DMS 273 (cell line): ENCODE results near the gene PURA.
A peak's percentile ranks its signal among the peaks of the same experiment; 100 is the strongest.

Experiments used
- DNase-seq: peaks from one replicate; lab custom pipeline; 2025; ENCODE audit not compliant: unreplicated experiment; lab: John Stamatoyannopoulos, UW

Gene PURA

DNA sequence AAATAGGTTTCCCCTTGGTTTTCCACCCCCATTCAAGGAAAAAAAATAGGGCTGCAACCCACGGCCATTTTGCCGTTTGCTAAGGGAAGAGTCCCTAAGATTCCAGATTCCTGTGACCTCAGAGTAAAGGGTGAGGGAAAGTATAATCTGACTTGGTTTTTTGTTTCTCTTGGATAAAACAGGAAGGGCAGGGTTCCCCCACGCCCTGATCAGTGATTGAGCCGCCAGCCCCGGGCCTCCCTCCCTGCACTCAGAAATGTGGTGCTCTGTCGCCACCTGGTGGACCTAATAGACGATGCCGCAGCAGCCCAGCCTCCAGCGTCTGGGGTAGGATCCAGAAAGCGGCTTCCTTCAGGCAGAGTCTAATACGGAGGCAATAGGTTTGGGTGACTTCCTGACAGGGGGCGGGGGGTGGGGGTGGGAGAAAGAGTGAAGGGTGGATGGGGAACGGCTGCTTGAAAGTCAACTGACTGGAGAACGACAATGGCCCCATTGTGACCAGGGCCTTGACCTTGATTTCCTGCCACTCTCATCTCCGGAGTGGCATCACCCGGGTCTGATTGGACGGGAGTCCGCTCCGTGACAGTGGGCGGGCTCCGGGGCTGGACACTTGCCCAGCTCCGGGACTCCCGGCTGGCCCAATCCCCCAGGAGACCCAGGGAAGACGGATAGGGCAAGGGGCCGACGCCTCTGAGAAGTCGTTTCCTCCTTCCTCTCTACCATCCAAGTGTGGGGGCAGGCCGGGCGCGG is 43.3 kb downstream of the PURA start:
- DNase-seq, result peak; percentile 94

DNA sequence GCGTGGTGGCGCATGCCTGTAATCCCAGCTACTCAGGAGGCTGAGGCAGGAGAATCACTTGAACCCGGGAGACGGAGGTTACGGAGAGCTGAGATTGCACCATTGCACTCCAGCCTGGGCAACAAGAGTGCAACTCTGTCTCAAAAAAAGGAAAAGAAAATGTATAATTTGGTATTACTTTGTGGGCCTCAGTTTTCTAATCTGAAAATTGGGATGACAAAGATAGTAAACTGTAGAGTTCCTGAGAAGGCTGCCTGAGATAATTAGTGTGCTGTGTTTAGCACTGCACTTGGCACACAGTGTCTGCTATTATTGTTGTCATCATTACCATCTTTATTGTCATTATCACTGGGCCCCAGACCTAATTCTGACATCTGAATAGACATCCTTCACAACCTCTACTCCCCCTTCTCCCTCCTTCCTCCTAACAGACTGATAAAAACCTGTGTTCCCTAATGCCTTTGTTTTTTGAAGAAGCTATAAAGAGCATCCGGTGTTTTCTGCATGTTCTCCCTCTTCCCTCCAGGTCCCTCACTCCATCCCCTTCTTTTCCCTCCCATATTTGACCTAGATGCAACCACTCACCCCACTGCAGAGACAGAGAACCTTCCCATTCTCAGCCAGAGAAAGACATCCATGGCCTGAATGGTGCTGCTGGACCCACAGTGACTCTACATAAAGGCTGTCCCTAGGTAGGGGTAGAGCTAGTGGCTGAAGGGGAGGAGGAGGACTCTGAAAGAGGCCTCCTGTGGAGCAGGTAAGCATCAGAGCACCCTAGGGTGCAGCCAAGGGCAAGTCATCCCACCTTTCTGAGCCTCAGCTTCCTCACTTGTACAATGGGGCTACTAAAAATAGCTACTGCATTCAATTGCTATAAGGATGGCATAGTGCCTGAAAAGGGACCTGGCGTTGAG is 45.4 kb downstream of the PURA start:
- DNase-seq, result no peak

DNA sequence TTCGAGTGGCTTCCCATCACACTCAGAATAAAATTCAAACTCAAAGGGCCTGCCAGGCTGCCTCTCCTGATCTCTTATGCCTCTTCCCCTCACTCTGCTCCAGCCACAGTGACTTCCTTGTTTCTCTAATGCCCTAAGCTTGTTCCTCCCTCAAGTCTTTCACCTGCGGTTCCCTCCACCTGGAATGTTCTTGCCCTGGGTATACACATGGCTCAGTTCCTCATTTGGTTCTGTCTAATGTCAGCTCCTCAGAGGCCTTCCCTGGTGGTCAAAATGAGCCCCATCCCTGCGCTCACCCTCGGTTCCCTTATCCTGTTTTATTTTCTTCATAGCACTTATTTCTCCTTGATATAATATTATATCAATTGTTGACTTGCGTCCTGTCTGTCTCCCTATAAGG is 48.4 kb downstream of the PURA start:
- no peak for DNase-seq

DNA sequence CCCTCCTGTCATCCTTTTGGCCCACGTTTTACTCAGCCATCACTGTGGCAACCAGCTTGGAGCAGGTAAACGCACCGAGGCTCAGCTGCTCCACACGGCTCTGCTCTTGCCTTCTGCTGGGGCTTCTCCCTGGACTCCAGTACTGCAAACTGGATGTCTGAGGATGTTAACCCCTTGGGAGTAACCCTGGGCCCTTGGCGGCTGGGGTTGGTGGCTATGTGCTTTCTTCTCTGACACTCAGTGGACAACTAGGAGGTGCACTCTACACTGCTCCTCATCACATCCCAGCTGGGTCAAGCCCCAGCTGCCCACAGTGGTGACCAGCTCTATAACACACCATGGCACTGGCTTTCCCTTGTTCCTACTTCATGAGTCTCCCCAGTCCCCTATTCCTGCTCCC is 48.9 kb downstream of the PURA start:
- no peak for DNase-seq

DNA sequence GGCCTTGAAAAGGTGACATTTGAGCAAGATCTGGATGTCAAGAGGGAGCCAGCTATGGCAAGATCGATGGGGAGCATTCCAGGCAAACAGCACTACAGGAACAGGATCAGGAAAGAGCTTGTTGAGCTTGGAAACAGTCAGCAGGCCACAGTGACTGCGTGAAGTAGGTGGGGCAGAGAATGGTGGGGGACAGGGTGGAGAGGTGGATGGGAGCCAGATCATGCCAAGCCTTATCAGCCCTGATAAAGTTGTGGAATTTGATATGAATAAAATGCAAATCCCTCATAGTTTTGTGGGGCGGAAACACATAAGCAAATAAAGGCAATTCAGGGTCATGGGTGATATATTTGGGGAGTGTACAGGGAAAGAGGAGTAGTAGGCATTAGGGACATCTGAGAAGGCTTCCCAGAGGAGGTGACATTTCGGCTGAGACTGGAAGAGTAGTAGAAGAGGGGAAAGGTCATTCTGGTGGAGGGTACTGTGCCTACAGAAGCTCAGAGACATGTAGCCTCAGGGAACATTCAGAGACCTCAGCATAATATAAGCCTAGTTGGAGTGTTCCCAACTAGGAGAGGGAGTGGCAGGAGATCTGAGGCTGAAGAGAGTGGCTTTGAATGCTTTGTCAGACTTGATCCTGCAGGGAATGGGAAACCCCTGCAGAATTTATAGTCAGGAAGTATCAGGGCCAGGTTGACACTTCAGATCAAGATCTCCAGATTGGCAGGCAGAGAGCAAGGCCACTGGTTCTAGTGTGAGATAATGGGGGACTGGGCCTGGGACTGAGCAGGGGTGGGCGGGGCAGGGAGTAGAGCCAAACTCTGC is 51.4 kb downstream of the PURA start:
- no peak for DNase-seq

DNA sequence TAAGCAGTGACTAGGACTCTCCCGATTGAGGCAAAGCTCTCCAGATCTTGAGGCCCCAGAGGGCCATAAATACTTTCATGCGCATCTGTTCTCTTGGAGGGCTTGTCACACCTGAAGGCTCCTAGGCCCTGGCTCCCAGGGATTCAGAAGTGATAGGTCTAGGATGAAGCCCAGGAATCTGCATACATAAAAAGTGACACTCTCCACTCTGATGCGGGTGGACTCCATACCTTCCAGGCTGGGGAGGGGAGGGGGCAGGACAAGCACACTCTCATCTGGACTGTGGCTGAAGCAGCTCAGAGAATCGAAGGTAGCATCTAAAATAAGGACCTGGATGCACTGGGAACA is 52.0 kb downstream of the PURA start:
- DNase-seq, result peak; percentile 38

DNA sequence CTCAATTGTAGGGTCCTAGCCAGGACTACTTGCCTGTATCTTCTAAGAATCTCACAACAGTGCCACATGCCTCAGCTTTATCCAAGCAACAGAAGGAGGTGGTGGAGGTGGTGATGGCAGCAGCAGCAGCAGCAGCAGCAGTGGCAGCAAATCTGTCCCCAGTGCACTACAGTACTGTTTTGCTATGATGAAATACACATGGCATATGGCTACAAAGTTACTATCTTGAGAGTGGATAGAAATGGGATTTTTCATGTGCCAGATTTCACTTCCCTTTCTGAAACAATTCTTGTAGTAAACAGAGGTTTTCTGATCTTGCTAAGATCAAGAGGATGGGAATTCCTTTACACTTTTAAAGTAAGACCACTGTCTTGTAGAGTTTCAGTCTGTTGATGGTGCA is 53.0 kb downstream of the PURA start:
- peak; percentile 37 for DNase-seq

DNA sequence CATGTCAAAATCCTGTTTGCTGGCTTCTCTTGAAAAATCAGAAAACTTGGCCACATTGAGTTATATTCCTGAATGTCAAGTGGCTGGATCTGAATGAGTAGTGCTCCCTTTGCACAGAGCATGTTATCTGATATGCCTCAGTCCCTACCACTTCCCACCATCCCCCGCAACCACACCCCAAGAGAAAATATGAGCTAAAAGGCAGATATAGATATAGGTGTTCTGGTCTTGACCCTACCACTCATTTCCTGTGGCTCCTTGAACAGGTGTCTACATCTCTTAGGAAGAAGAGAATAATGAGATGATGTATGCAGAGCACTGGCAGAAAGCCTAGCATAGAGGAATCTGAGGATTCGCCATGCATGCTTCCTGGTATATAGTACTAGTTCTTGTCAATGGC is 54.5 kb downstream of the PURA start:
- DNase-seq, result no peak

DNA sequence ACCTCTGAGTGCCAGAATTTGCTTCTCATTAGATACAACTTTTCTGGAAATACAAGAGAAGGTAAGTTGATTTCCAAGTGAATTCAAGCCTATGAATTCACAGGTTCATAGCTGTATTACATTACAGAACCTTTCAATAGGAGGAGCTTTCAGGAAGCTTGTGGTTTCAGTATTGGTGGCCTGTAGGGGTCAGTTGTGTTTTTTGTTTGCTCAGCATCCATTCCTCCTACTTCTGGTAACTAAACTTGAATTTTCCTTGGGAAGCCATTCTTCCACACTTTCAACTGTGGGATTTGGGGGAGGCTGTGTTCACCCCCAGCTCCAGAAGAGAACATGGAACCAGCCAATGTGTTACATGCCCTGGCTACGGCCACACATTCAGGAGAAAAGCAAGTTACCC is 55.5 kb downstream of the PURA start:
- DNase-seq, result peak; percentile 20

DNA sequence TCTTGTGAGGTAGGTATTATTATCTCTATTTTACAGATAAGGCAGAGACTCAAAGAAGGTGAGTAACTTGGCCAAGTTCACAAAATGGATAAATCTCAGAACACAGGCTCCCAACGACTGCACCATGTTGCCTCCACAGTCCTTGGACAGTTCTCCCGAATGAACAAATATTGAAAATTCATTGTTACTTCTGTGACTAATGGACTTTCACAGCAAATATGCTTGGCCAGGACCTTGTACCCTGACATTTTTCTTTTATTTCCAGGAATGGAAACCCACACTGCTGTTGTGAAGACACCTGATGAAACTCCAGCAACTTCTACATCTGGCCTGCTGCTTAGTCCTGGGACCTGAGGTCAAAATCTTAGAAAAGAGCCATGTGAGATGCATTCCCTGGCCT is 58.6 kb downstream of the PURA start:
- no peak for DNase-seq

DNA sequence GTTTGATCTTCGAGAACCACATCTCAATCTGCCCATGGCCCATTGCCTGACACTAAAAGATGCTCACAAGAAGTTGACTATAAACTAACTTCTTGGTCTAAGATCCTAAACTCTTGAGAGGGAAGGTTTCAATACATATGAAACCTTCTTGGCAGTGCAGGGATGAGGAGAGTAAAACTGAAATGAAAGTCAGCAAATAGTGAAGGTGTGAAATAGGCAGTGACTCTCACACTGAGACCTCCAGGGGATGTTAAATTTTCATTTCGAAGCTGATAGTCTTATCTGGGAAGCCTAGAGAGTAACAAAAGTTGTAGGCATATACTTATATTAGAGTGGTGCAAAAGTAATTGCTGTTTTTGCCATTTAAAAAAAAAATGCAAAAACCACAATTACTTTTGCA is 60.1 kb downstream of the PURA start:
- DNase-seq, result no peak

DNA sequence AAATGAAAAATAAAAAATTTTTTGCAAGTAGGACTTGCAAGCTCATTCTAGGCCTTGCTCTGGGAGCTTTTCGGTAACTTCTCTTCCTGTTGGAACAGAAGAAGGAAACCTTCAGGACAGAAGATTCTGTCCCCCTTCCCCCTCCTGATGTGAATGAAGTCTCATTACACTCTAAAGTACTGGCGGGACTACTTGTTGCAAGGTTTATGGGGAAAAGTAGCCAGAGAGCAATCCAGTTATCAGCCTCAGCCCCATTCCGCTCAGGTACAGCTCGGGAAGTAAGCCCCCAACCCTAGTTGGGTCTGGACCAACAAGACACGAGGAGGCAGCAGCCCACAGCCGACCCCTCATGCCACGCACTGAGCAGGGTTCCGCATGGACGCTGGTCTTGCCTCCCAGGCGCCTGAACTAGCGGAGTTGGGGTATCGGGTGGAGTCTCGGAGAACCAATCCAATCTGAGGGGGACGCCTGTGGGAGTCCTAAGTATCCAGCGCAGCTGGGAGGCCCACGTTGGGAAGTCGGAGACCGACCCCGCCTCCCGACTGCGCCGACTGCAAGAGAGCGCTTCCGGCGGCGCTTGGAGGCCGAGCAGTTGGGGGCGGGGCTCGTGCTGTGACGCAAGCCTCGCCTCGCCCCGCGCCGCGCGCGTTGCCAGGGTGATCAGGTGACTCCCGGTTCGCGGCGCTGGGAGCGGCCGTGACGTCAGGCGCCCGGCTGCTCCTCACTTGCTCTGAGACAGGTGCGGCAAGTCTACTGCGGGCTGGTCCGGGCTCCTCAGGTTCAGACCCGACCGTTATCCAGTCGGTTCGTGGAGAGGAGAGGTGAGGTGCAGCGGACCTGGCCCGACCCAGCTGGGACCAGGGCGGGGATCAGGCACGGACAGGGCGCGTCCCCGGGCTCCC is 60.8 kb downstream of the PURA start, which contains the start of gene CYSTM1:
Gene CYSTM1, plus strand, starts transcription at position 724 of the 902 bp plus-strand sequence. CDS start 19,278 bp downstream, outside the sequence.
- DNase-seq, result peak; percentile 99
